OCI-LY3 (cell line): ENCODE measurements around the gene NPC1.

Experiments
- H2AFZ ChIP-seq: fragments of 200-600, 300-600 bp; shearing (Covaris generic); 2 replicates; pipeline ENCODE4 v1.6.0; 2014; ENCODE audit warnings: antibody characterized with exemption, low read depth, low read length
- H3K27ac ChIP-seq: fragments of 200-600, 300-600 bp; sonication (generic); 2 replicates; pipeline ENCODE4 v1.5.1; 2014; ENCODE audit warnings: mild to moderate bottlenecking, low read length, moderate library complexity, mixed read lengths
- H3K27me3 ChIP-seq: fragments of 200-600, 300-600 bp; sonication (generic); 2 replicates; pipeline ENCODE4 v1.6.1; 2014; ENCODE audit warnings: low read depth, low read length, mixed read lengths
- H3K36me3 ChIP-seq: fragments of 200-600, 300-600 bp; sonication (generic); replicated peaks from 2 replicates; pipeline ENCODE3; 2014; ENCODE audit warnings: low read depth, low read length, mixed read lengths
- H3K4me1 ChIP-seq: fragments of 300-600, 200-600 bp; sonication (generic); 2 replicates; pipeline ENCODE4 v1.6.1; 2014; ENCODE audit warnings: low read length, mixed read lengths
- H3K4me2 ChIP-seq: fragments of 200-600, 300-600 bp; sonication (generic); 2 replicates; pipeline ENCODE4 v1.6.1; 2014; ENCODE audit warnings: low read length, mixed read lengths
- H3K4me3 ChIP-seq: fragments of 300-600, 200-600 bp; sonication (generic); 2 replicates; pipeline ENCODE4 v1.5.1; 2014; ENCODE audit warnings: antibody characterized with exemption, mild to moderate bottlenecking, low read length, moderate library complexity
- H3K79me2 ChIP-seq: fragments of 300-600, 200-600 bp; shearing (Covaris generic); 2 replicates; pipeline ENCODE4 v1.6.1; 2014; ENCODE audit warnings: mild to moderate bottlenecking, low read length, mixed read lengths
- H3K9ac ChIP-seq: fragments of 300-600, 200-600 bp; shearing (Covaris generic); 2 replicates; pipeline ENCODE4 v1.6.0; 2014; ENCODE audit warnings: mild to moderate bottlenecking, low read length, moderate library complexity
- H3K9me3 ChIP-seq: fragments of 200-600, 300-600 bp; shearing (Covaris generic); 2 replicates; pipeline ENCODE4 v1.6.1; 2014; ENCODE audit warnings: low read length, mixed read lengths; ENCODE audit not compliant: insufficient read depth
- H4K20me1 ChIP-seq: fragments of 200-600, 300-600 bp; sonication (generic); 2 replicates; pipeline ENCODE4 v1.6.1; 2016; ENCODE audit warnings: low read length, mixed read lengths; ENCODE audit not compliant: insufficient read depth
- CTCF ChIP-seq: fragments of 200-600, 300-600 bp; sonication (generic); IDR thresholded peaks from 2 replicates; pipeline ENCODE4 v1.5.1; 2014; ENCODE audit warnings: antibody characterized with exemption, low read length, low read depth
- EZH2phosphoT487 ChIP-seq: fragments of 200-600 bp; shearing (Covaris generic); IDR thresholded peaks from 2 replicates; pipeline ENCODE4 v1.6.1; 2018; ENCODE audit warnings: antibody characterized with exemption, mixed run types, low read depth

The NPC1 gene

DNA sequence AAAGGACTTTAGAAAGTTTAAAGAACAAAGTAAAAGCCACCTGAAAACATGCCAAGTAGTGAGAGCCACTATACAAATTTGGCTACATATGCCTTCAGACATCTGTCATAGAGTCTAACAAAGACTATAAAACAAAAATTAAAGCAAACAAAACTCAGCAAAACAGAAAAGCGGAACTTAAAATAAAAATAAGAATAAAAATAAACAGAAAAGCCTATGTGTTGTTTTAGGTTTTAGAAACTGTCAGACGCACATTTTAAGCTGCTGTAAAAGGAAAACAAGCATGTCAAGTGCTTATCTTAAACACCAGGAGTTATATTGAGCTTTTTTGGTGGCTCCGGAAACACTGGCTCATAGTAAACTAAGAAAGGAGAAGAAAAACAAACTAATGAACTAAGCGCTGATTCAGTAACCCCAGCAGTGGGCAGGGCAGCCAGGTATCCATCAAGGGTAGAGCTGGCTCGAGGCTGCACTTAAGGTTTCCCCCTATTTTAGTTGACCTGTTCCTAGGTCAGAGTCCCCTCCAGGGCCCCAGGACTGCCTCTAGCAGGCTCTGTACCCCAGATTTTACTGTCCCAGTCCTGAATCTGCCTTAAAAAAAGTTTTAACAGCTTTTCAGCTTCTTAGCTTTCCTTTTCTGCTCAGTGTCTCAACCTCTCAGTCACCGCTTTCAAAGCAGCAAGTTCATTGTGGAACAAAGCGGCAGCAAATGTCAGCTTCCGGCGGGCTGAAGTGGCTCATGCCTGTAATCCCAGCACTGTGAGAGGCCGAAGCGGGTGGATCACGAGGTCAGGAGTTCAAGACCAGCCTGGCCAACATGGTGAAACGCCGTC, 98.4 kb downstream of the NPC1 start:
- Histone ChIP-seq H3K27ac (no peak overlapping the region), H4K20me1 (no peaks in the 10 kb centered on the region), H3K4me1 (peaks cover 5% of the 10 kb centered on the region; the same call in 1 of the 2 replicates), H3K4me3 (no peak overlapping the region), H3K27me3 (no peaks in the 10 kb centered on the region), H3K9me3 (no peaks in the 10 kb centered on the region), H3K36me3 (no peaks in the 10 kb centered on the region), H3K9ac (no peak overlapping the region), H2AFZ (peak overlapping the region; percentile 47), H3K4me2 (peak overlapping the region; percentile 27; the same call in 1 of the 2 replicates), H3K79me2 (no peaks in the 10 kb centered on the region)
- TF ChIP-seq EZH2phosphoT487: no peak
- no peak for TF ChIP-seq CTCF

GRCh38 chr18:23485386-23485785, 100.9 kb downstream of the NPC1 start:
- H4K20me1 ChIP-seq: no peaks in the 10 kb centered on the region
- no peak overlapping the region for H3K27ac ChIP-seq
- no peak overlapping the region for H2AFZ ChIP-seq
- no peak overlapping the region for H3K4me2 ChIP-seq
- no peak overlapping the region for H3K4me3 ChIP-seq
- no peak for TF ChIP-seq CTCF
- TF ChIP-seq EZH2phosphoT487: no peak
- H3K9ac ChIP-seq: no peak overlapping the region
- H3K79me2 ChIP-seq: no peaks in the 10 kb centered on the region
- H3K36me3 ChIP-seq: peaks cover 10% of the 10 kb centered on the region
- no peaks in the 10 kb centered on the region for H3K27me3 ChIP-seq
- H3K9me3 ChIP-seq: no peaks in the 10 kb centered on the region
- H3K4me1 ChIP-seq: peaks cover 6% of the 10 kb centered on the region

- Histone ChIP-seq H3K27me3 (no peaks in the 10 kb centered on the region), H3K4me1 (peaks cover 13% of the 10 kb centered on the region), H3K79me2 (no peaks in the 10 kb centered on the region), H4K20me1 (no peaks in the 10 kb centered on the region), H2AFZ (no peak overlapping the region), H3K9me3 (no peaks in the 10 kb centered on the region), H3K4me3 (no peak overlapping the region), H3K36me3 (peaks cover 14% of the 10 kb centered on the region), H3K4me2 (no peak overlapping the region), H3K9ac (no peak overlapping the region), H3K27ac (no peak overlapping the region)
- TF ChIP-seq EZH2phosphoT487: no peak
- no peak for TF ChIP-seq CTCF
Measured at GRCh38 chr18:23484561-23485182, 101.6 kb downstream of the NPC1 start.
